Embryonic facial prominence (tissue), 1 donor: Measurements from ENCODE around the gene LPP.

Source experiments
- DNase-seq: peaks from one replicate; pipeline ENCODE4 v3.0.0-alpha.2; 2016; ENCODE audit errors: extremely low spot score

LPP gene

DNA sequence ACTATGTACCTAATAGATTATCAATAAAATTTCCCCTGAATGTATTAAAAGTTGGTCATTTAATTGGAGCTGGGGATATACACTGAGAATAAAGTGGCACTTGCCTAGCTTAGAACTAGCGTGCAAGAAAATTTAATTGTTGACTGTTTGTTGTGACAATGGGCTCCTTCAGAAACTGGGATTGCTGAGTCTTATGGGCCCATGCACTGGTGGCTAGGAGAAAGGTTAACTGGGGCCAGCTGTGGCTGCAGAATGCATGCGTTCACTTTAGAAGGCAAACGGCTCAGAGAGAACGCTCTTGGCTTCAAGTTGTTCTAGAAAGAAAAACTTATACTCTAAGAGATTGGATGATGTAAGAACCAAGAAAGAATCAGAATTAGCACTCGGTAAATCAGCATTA lies 18.7 kb upstream of the LPP start:
- no peak for DNase-seq

DNA sequence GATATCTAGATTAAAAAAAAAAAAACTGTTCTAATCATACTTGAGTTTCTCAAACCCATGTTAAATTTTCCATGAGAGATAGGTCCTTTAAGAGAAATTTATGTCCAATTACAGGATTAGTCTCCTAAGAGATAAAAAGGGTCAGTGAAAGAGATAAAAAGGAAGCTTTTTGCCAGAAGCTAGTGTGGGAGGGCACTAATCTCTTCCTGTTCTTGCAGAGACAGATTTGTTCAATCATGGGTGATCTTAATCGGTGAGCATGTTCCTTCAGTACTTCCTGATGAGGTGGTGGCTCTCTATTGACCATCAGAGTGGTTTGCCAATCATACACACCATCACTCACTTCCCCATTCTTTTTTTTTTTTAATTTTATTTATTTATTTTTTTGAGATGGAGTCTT lies 16.9 kb upstream of the LPP start:
- DNase-seq, result no peak

DNA sequence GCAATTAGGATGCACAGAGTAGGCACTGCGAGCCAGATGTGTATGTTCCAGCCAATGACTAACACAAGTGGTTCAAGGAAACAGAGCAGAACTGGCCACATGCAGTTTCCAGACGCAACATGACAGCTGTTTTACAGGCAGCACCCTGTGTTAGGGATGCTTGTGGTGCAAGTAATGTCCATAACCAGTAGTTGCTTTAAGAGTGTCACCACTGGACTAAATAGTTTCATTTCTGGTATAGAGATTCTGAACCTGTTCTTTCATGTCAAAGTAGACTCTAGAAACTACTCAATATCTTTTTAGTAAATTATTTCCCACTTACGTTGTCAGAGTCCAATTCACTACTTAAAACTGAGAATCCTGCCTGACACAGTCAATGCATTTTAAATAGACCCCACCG lies 14.5 kb upstream of the LPP start:
- no peak for DNase-seq

DNA sequence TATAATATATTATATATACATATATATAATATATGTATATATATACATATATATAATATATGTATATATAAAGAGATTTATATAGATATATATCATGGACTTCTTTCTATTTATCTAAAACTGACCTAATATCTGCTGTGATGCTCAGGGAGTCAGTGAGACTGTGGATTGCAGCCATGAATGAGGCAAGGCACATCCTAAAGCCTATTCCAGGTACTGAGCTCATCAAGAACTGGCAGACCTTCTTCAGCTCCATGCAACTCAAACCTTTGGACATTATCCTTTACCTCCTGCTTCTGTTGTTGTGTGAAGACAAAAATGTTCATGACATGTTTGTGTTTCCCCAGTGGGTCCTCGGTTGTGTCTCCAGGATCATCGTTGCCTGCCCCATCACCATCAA lies 7.7 kb upstream of the LPP start:
- DNase-seq, result no peak

DNA sequence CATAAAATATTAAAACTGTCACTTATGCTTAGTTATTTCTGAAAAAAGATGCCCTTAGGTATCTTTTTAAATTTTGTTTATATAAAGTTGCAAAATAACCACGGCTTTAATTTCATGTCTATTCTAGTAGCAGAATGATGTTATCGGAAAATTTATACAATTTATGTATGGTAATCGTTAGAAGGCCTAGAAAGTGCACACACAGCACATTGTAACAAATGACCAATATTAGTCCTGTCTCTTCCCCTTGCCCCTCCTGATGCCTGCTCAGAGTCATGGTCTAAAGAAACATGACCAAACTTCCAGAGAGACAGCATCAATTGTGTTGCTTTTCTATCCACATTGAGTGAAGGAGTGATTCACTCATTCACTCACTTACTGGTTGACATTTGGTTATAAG lies 6.2 kb upstream of the LPP start:
- DNase-seq, result no peak

DNA sequence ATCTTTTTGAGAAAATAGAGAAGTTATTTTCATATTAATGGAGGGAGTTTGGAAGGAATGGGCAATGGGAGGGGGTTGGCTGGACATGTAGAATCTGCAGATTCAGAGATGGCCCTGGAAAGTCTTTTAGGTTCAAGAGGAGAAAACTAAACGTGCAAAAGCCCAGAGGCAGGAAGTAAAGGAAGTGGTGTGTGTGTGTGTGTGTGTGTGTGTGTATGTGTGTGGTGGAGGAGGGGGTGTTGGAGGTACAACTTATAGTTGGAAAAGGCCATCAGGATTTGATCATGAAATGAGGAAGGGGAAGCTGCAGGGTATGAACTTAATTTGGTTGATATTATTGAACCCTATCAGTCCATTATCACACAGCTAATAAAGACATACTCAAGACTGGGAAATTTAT lies 5.6 kb upstream of the LPP start:
- no peak for DNase-seq

- no peak for DNase-seq
Measured at GRCh38 chr3:188149587-188149986, 4.4 kb upstream of the LPP start.

DNA sequence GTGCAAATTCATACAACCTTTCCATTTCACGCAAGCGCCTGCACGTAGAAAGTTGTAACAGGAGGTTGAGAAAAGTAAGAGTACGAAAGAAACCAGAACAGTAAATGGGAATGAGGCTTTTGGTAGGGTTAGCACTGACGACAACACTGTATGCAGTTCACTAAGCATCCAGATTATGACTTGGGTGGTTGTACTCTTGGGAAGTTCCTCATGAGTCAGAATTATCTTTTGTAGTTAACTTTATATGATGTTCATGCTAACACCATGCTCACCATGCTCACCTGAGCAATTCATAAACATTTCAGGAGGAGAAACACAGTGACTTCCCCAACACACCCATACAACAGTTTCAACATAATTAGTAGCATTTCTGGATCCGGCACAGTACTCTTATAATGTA lies 3.0 kb upstream of the LPP start:
- no peak for DNase-seq

GRCh38 chr3:188151438-188151837 lies 2.5 kb upstream of the LPP start:
- no peak for DNase-seq

DNA sequence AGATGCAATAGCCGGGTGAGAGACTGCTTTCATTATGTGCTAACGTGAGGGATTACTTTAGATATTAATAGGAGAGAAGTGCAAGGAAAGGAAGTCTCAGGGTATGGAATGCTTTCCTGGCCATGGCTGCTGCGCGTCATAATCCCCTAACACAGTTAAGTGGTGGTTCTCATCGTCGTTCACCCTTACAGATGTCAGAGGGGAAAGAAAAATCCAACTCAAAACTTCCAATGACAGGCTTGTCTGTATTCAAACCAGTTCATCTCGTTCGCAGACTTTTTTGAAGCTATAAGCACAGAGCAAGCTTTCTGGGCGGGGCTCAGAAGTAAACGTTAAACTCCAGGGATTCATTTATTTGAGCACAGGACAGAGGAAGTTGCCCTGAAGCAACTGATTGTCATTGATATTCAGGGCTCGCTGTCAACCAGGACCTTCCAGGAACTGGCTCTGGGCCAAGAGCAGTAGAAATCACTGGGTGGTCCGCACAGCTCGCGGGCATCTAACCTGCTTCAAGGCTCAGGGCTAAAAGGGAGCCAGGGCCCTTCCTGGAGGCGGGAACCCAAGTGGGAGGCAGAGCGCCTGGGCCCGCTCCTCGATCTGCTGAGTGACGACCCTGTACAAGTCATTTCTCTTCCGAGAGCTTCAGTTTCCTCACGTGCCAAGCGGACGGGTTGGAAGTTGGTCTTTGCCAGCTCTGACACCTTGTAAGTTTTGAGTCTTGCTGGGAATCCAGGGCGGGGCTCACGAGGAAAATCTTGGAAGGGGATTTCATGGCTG lies 1.1 kb upstream of the LPP start:
- DNase-seq, result peak; percentile 71

- peak; percentile 72 for DNase-seq
Measured at GRCh38 chr3:188153437-188154013, 432 bp upstream of the LPP start.

DNA sequence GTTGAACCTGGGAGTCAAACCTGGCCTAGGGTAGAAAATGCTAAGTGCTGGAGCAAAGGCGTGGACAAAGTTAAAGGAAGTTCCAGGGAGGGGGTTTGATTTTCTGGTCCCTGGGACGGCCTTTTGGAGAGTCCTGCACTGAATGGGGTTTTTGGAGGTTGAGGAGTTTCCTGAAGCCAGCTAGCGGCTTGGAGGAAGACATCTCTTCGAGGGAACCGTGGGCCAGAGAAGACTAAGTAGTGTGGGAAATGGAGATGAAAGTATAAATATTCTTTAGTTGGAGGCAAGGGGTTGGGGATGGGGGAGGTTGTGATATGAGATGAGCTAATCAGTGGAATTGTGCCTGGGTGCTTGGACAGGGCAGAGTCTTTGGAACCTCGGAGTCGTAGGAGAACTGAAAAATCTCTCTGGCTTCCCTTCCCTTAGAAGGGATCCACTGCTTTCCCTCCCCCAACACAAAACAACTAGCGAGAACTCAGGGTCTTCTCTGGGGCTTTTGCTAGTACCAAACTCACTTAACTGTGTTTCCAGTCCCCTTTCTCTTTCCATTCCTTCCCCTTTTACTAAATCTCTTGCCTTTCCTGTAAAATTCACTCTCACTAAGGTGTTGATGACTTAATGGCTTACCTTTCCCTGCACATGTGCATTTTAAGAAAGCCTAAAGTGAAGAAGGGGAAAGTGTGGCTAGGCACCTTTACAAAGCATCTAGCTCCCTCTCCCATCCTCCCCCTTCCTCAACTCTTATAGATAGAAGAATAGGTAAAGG lies 1.0 kb downstream of the LPP start:
- DNase-seq, result no peak

DNA sequence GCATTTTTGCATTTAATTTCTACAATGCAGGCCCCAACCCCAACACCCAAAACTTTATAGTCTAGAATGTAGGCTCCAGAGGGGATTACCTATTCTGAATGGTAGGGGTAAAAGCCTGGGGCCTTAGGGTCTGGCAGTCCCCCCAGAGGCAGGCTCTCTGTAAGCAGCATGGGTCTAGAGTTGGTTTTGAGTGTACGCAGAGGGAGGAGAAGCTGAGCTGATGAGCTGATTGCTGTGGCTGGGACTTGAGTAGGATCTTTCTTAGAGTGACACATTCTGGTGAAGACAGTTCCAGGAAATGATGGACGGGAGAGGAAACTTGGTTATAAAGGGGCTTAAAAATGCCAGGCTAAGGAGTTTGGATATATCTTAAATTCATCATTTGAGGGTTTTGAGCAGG lies 2.1 kb downstream of the LPP start:
- no peak for DNase-seq

- no peak for DNase-seq
Measured at GRCh38 chr3:188157407-188157806, 3.5 kb downstream of the LPP start.

GRCh38 chr3:188157971-188158370 lies 4.0 kb downstream of the LPP start:
- DNase-seq, result no peak

DNA sequence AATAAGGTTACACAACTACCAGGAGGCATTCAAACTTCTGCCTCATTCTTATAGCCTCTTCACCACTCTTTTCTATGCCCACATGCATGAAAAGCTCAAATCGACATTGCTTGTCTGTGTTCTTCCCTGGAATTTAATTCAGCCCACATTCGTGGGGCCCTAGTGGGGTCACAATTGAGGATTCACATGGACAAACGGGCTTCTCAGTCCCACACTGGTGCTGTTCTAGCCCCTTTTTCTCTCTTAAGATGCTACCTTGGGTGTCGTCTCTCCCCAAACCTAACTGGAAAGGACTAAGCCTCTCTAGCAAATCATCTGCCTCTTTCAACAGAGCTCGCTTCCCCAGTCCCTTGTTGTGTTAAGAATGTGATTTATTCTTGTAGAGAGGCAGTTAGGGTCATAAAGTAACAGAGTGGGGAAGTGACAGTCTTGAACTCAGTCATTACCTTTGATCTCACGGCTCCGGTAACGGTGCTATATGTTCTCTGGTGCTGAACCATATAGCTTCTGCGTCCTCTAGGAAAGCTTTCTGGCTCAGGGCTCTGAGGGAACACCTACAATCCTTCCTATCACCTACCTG lies 4.9 kb downstream of the LPP start:
- DNase-seq, result no peak

- no peak for DNase-seq
Measured at GRCh38 chr3:188160751-188161150, 6.8 kb downstream of the LPP start.

GRCh38 chr3:188164248-188164687 lies 10.3 kb downstream of the LPP start:
- DNase-seq, result no peak

- no peak for DNase-seq
Measured at GRCh38 chr3:188165596-188165995, 11.6 kb downstream of the LPP start.

DNA sequence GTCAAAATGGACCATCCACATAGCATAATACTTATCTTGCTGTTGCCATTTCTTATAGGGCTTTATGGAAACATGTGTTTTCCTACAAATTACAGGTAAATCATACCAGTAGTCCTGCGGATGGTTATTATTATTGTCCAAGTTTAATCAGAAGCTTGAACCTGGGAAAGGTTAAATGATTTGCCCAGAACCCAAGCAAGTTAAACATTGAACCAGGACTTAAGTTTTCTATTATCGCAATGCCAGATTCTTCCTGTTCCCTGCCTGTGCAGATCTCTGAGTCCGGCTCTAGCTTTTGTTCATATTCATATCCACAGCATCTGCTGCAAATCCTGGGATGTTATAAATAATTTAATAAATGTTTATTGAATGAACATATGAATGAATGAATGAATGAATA lies 12.5 kb downstream of the LPP start:
- no peak for DNase-seq

DNA sequence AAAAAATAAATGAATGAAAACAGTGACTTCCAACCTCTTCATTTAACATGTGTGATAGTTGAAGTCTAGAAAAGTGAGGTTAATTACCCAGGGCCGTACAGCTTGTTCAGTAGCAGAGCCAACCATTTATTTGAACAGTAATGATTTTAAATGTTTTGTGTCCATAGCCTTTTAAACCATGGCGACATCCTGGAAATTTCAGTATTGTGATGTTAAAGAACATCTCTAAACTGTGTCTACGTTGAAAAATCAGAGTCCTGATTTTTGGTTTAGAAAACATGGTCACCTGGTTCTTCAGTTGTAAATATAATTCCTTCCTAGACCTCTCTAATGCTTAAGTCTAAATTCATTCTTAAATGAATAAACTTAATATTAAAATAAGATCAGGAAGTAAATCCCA lies 14.2 kb downstream of the LPP start:
- no peak for DNase-seq

- DNase-seq, result no peak
Measured at GRCh38 chr3:188168648-188169047, 14.7 kb downstream of the LPP start.
